K562 (cell line): ENCODE results near the gene PRR29. TPM values are rescaled to one million over a fixed set of nuclear protein-coding genes. Genes with fewer than 3 reads are reported as not detected.

ENCODE experiments used
- ATAC-seq: fragments of 200-7000 bp; cut with Tn5 transposase; 3 replicates; pipeline ENCODE4 v1.9.1; 2020; ENCODE audit warnings: moderate library complexity
- BruUV-seq: library from RNA; stranded (reverse); fragments of 400-500 nt; replicated peaks from 2 replicates; lab custom pipeline; 2021; lab: Mats Ljungman, UMichigan
- CTCF ChIA-PET: fragments of 300-600 bp; formaldehyde crosslinking; extraction: SDS; loops from one replicate; lab custom pipeline; 2021; ENCODE audit warnings: low intra/inter-chr PET ratio; lab: Yijun Ruan, JAX
- POLR2A ChIA-PET: fragments of 300-600, 350-650 bp; sonication (Branson Sonifier 250); formaldehyde crosslinking; extraction: SDS; loops from one replicate; lab custom pipeline; 2021; ENCODE audit warnings: antibody characterized with exemption, inconsistent platforms; lab: Yijun Ruan, JAX
- DNase-seq, 4 experiments: peaks; one replicate each; pipeline versions ENCODE4 v3.0.0 to v3.0.0-alpha.2; 2011 to 2018; ENCODE audit warnings: low spot score in 3 of 4, mixed read lengths in 3 of 4; ENCODE audit errors: extremely low read depth in 1 of 4
- FAIRE-seq: peaks from 2 replicates; lab custom pipeline; 2011; peaks lifted over from hg19 to GRCh38; lab: Jason Lieb, UNC
- H2AFZ ChIP-seq: 2 replicates; pipeline ENCODE4 v1.6.0; 2011; ENCODE audit warnings: low read depth, low read length, control low read depth, inconsistent platforms
- H3K27ac ChIP-seq: fragments of 200-600 bp; 3 replicates; pipeline ENCODE4 v1.8.0; 2011; ENCODE audit warnings: low read depth, mild to moderate bottlenecking, control low read depth, inconsistent platforms, low read length, moderate library complexity, mixed read lengths; ENCODE audit errors: extremely low read depth
- H3K27me3 ChIP-seq, 2 experiments: fragments of 300-600 bp in 1 of 2; 2 replicates in 1 of 2; 3 replicates in 1 of 2; pipeline versions ENCODE4 v1.6.0 to v1.8.0; 2011; ENCODE audit warnings: inconsistent platforms in 2 of 2, low read length in 2 of 2, mild to moderate bottlenecking in 1 of 2, mixed read lengths in 1 of 2, moderate library complexity in 1 of 2; ENCODE audit not compliant: control insufficient read depth in 2 of 2, insufficient read depth in 2 of 2
- H3K36me3 ChIP-seq: fragments of 300-600 bp; 3 replicates; pipeline ENCODE4 v1.8.0; 2011; ENCODE audit warnings: mild to moderate bottlenecking, low read length, inconsistent platforms; ENCODE audit not compliant: control insufficient read depth, insufficient read depth
- H3K4me1 ChIP-seq, 2 experiments: fragments of 200-600 bp in 1 of 2; replicated peaks in 1 of 2; 2 replicates in 1 of 2; 3 replicates in 1 of 2; pipeline versions ENCODE4 v1.5.1 to v1.8.0; 2011; ENCODE audit warnings: inconsistent platforms in 2 of 2, low read length in 2 of 2, mild to moderate bottlenecking in 1 of 2, mixed read lengths in 1 of 2, moderate library complexity in 1 of 2; ENCODE audit not compliant: control insufficient read depth in 2 of 2, insufficient read depth in 2 of 2
- H3K4me2 ChIP-seq: 2 replicates; pipeline ENCODE4 v1.6.1; 2011; ENCODE audit warnings: low read length, control low read depth, inconsistent platforms, mixed read lengths; ENCODE audit not compliant: insufficient read depth
- H3K4me3 ChIP-seq: fragments of 200-600 bp; sonication (generic), shearing (Covaris generic); 2 replicates; pipeline ENCODE4 v1.5.1; 2016; ENCODE audit warnings: control low read depth, inconsistent platforms
- H3K79me2 ChIP-seq: fragments of 200-600 bp; 3 replicates; pipeline ENCODE4 v1.8.0; 2011; ENCODE audit warnings: low read length, inconsistent platforms; ENCODE audit not compliant: control insufficient read depth, insufficient read depth
- H3K9ac ChIP-seq, 2 experiments: 2 replicates each; pipeline versions ENCODE4 v1.6.0 to v1.6.1; 2011; ENCODE audit warnings: low read depth in 2 of 2, low read length in 2 of 2, control low read depth in 1 of 2, inconsistent platforms in 1 of 2, mild to moderate bottlenecking in 1 of 2, mixed read lengths in 1 of 2; ENCODE audit not compliant: insufficient read depth in 1 of 2
- H3K9me1 ChIP-seq: one replicate; pipeline ENCODE4 v1.6.0; 2011; ENCODE audit warnings: inconsistent platforms, mild to moderate bottlenecking, low read length, moderate library complexity; ENCODE audit not compliant: control insufficient read depth, insufficient read depth
- H3K9me3 ChIP-seq: replicated peaks from 2 replicates; pipeline ENCODE4 v1.5.1; 2011; ENCODE audit warnings: low read depth, low read length, inconsistent platforms; ENCODE audit not compliant: control insufficient read depth, insufficient read depth
- H4K20me1 ChIP-seq: replicated peaks from 2 replicates; pipeline ENCODE4 v1.6.1; 2011; ENCODE audit warnings: low read length, inconsistent platforms, mixed read lengths; ENCODE audit not compliant: control insufficient read depth, insufficient read depth
- IRF2 ChIP-seq: sonication (generic); formaldehyde crosslinking; IDR thresholded peaks from 2 replicates; pipeline ENCODE4 v1.8.1; 2022; ENCODE audit warnings: mild to moderate bottlenecking, missing genetic modification reagents
- JUNB ChIP-seq: fragments of 450-650 bp; formaldehyde crosslinking; conservative IDR thresholded peaks from 2 replicates; pipeline ENCODE4 v1.4.0; 2020; ENCODE audit warnings: mild to moderate bottlenecking
- KDM4B ChIP-seq, 2 experiments: fragments of 450-650 bp in 1 of 2; sonication (generic) in 1 of 2; IDR thresholded peaks; 2 replicates each; pipeline ENCODE4 v1.6.1; 2016 to 2017; ENCODE audit warnings: borderline replicate concordance in 2 of 2, antibody characterized with exemption in 1 of 2, low read depth in 1 of 2, mild to moderate bottlenecking in 1 of 2
- KLF13 ChIP-seq: fragments of 450-650 bp; IDR thresholded peaks from 2 replicates; pipeline ENCODE4 v1.6.1; 2016; ENCODE audit warnings: missing genetic modification characterization, low read depth, mild to moderate bottlenecking, missing compliant biosample characterization, moderate library complexity, borderline replicate concordance
- MEF2A ChIP-seq: IDR thresholded peaks from 2 replicates; pipeline ENCODE4 v1.6.1; 2011; ENCODE audit warnings: low read depth, mild to moderate bottlenecking, low read length, moderate library complexity; ENCODE audit not compliant: control insufficient read depth
- MYNN ChIP-seq, 2 experiments: sonication (generic); formaldehyde crosslinking in 1 of 2; IDR thresholded peaks; 2 replicates each; pipeline versions ENCODE4 v1.5.0 to v1.6.1; 2016 to 2020; ENCODE audit warnings: antibody characterized with exemption in 1 of 2, missing genetic modification reagents in 1 of 2
- YY1 ChIP-seq, 3 experiments: IDR thresholded peaks; 2 replicates each; pipeline ENCODE4 v1.6.1; 2011; ENCODE audit warnings: low read length in 2 of 3, mild to moderate bottlenecking in 2 of 3, moderate library complexity in 2 of 3, borderline replicate concordance in 1 of 3, control low read depth in 1 of 3, low read depth in 1 of 3; ENCODE audit not compliant: insufficient read depth in 3 of 3, insufficient replicate concordance in 2 of 3, control insufficient read depth in 1 of 3, insufficient read length in 1 of 3; ENCODE audit errors: extremely low read depth in 1 of 3
- WGBS: fragments of 100-300 bp; shearing (Covaris generic); methylation state at CpG from one replicate; pipeline ENCODE4 v1.1.6; 2016; ENCODE audit warnings: low coverage, mixed read lengths; ENCODE audit not compliant: insufficient coverage; ENCODE audit errors: missing lambda C conversion rate; 5-methylcytosine and 5-hydroxymethylcytosine counted together
- in situ Hi-C: fragments of 300-500 bp; cut with MboI; formaldehyde crosslinking; loops from 4 replicates; pipeline ENCODE4 v1.15.0; 2018; ENCODE audit warnings: inconsistent platforms, mixed read lengths
- intact Hi-C: fragments of 100-400 bp; cut with micrococcal nuclease; formaldehyde crosslinking; loops from 2 replicates; pipeline ENCODE4 v1.14.2; 2022
- polyA plus RNA-seq, 8 experiments: library from polyadenylated mRNA; depleted of rRNA in 4 of 8; stranded (reverse) in 5 of 8; unstranded in 3 of 8; fragments of >200 nt; fragmentation: Nextera tagmentation in 2 of 8; fragmentation: Illumina TruSeq in 1 of 8; extraction: Ambion mirVana in 2 of 8; extraction: Trizol in 1 of 8; gene quantifications; 2 replicates each; pipeline versions ENCODE4 v1.2.1 to v1.2.3, GENCODE V29; 2011 to 2014; ENCODE audit warnings: inconsistent platforms in 1 of 8, missing spikeins in 1 of 8
- total RNA-seq, 7 experiments: library from RNA; depleted of rRNA in 6 of 7; stranded (reverse); fragments of >200 nt in 6 of 7; fragmentation: Illumina TruSeq in 2 of 7; extraction: Trizol in 2 of 7; gene quantifications; 2 replicates each; pipeline versions ENCODE4 v1.2.1 to v1.2.3, GENCODE V29; 2011 to 2021; ENCODE audit warnings: low replicate concordance in 1 of 7
- TF ChIP-seq, protein P1 (sequence below): fragments of 250-450 bp; sonication (Bioruptor Pico); IDR thresholded peaks from 2 replicates; pipeline ENCODE4 v1.5.0; 2021; ENCODE audit warnings: mild to moderate bottlenecking, borderline replicate concordance
- TF ChIP-seq, protein P2 (sequence below): sonication (generic); formaldehyde crosslinking; IDR thresholded peaks from 2 replicates; pipeline ENCODE4 v1.8.0; 2022; ENCODE audit warnings: mild to moderate bottlenecking, missing genetic modification reagents
- TF ChIP-seq, protein P3 (sequence below): sonication (generic); formaldehyde crosslinking; IDR thresholded peaks from 2 replicates; pipeline ENCODE4 v1.8.1; 2023; ENCODE audit warnings: mild to moderate bottlenecking, missing genetic modification reagents
- TF ChIP-seq, protein P4 (sequence below): fragments of 250-450 bp; sonication (Bioruptor Pico); IDR thresholded peaks from 2 replicates; pipeline ENCODE4 v1.4.0; 2020
- TF ChIP-seq, protein P5 (sequence below): fragments of 200-800 bp; sonication (Bioruptor generic); IDR thresholded peaks from 2 replicates; pipeline ENCODE4 v1.6.1; 2017; ENCODE audit warnings: missing genetic modification characterization, missing compliant biosample characterization

The PRR29 gene
- total and polyA plus RNA-seq, 9 of the 15 experiments (the other 6 are each of a cell fraction or from before 2014, with no cell fraction given), result 0.08 to 0.58 (median 0.15) TPM; not detected in 5

DNA sequence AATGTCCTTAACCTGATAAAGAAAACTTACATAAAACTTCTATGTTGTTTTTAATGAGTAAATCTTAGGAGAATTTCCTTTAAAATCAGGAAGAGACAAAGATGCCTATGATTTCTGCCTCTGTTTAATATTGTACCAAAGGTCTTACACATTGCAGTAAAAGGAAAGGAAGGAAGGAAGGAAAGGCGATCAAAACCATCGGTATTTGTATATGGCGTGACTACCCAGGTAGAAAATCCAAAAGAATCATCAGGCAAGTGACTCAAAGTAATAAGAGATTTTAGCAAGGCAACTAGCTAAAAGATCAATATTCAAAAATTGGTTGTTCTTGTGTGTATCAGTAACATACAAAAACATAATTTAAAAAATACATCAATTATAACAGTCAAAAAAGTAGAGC is 18.8 kb downstream of the PRR29 start:
- no peak overlapping the region for H3K4me2 ChIP-seq
- no TSS peak for BruUV-seq
- H3K4me3 ChIP-seq, result no peak overlapping the region
- TF ChIP-seq KLF13 (tag) (no peak), JUNB (no peak), IRF2 (CRISPR knock-in tag) (no peak), YY1 (IDR thresholded peaks at IDR 0.05; ENCODE audit: borderline replicate concordance in 1 of 3, control insufficient read depth in 1 of 3, extremely low read depth in 1 of 3, insufficient read depth in 3 of 3, insufficient read length in 1 of 3, insufficient replicate concordance in 2 of 3, low read depth in 1 of 3, low read length in 2 of 3) (no peak), MEF2A (no peak), KDM4B (IDR thresholded peaks at IDR 0.05; ENCODE audit: borderline replicate concordance in 2 of 2, low read depth in 1 of 2) (no peak), MYNN (IDR thresholded peaks at IDR 0.05) (no peak), MYNN (CRISPR knock-in tag; IDR thresholded peaks at IDR 0.05) (no peak)
- TF ChIP-seq, protein P1, sequence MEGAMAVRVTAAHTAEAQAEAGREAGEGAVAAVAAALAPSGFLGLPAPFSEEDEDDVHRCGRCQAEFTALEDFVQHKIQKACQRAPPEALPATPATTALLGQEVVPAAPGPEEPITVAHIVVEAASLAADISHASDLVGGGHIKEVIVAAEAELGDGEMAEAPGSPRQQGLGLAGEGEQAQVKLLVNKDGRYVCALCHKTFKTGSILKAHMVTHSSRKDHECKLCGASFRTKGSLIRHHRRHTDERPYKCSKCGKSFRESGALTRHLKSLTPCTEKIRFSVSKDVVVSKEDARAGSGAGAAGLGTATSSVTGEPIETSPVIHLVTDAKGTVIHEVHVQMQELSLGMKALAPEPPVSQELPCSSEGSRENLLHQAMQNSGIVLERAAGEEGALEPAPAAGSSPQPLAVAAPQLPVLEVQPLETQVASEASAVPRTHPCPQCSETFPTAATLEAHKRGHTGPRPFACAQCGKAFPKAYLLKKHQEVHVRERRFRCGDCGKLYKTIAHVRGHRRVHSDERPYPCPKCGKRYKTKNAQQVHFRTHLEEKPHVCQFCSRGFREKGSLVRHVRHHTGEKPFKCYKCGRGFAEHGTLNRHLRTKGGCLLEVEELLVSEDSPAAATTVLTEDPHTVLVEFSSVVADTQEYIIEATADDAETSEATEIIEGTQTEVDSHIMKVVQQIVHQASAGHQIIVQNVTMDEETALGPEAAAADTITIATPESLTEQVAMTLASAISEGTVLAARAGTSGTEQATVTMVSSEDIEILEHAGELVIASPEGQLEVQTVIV (CRISPR knock-in tag), result no peak
- TF ChIP-seq, protein P2, sequence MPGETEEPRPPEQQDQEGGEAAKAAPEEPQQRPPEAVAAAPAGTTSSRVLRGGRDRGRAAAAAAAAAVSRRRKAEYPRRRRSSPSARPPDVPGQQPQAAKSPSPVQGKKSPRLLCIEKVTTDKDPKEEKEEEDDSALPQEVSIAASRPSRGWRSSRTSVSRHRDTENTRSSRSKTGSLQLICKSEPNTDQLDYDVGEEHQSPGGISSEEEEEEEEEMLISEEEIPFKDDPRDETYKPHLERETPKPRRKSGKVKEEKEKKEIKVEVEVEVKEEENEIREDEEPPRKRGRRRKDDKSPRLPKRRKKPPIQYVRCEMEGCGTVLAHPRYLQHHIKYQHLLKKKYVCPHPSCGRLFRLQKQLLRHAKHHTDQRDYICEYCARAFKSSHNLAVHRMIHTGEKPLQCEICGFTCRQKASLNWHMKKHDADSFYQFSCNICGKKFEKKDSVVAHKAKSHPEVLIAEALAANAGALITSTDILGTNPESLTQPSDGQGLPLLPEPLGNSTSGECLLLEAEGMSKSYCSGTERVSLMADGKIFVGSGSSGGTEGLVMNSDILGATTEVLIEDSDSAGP (CRISPR knock-in tag), result no peak
- TF ChIP-seq, protein P3, sequence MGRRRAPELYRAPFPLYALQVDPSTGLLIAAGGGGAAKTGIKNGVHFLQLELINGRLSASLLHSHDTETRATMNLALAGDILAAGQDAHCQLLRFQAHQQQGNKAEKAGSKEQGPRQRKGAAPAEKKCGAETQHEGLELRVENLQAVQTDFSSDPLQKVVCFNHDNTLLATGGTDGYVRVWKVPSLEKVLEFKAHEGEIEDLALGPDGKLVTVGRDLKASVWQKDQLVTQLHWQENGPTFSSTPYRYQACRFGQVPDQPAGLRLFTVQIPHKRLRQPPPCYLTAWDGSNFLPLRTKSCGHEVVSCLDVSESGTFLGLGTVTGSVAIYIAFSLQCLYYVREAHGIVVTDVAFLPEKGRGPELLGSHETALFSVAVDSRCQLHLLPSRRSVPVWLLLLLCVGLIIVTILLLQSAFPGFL, result no peak
- TF ChIP-seq, protein P4, sequence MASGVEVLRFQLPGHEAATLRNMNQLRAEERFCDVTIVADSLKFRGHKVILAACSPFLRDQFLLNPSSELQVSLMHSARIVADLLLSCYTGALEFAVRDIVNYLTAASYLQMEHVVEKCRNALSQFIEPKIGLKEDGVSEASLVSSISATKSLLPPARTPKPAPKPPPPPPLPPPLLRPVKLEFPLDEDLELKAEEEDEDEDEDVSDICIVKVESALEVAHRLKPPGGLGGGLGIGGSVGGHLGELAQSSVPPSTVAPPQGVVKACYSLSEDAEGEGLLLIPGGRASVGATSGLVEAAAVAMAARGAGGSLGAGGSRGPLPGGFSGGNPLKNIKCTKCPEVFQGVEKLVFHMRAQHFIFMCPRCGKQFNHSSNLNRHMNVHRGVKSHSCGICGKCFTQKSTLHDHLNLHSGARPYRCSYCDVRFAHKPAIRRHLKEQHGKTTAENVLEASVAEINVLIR (CRISPR knock-in tag), result no peak
- TF ChIP-seq, protein P5, sequence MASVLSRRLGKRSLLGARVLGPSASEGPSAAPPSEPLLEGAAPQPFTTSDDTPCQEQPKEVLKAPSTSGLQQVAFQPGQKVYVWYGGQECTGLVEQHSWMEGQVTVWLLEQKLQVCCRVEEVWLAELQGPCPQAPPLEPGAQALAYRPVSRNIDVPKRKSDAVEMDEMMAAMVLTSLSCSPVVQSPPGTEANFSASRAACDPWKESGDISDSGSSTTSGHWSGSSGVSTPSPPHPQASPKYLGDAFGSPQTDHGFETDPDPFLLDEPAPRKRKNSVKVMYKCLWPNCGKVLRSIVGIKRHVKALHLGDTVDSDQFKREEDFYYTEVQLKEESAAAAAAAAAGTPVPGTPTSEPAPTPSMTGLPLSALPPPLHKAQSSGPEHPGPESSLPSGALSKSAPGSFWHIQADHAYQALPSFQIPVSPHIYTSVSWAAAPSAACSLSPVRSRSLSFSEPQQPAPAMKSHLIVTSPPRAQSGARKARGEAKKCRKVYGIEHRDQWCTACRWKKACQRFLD (CRISPR knock-in tag), result no peak

More for the DNA sequence above, 18.8 kb downstream of the PRR29 start:
- Histone ChIP-seq H3K9me3 (no peaks in the 10 kb centered on the region), H2AFZ (peak overlapping the region; percentile 83), H3K27me3 (no peaks in the 10 kb centered on the region), H3K79me2 (no peaks in the 10 kb centered on the region), H4K20me1 (no peaks in the 10 kb centered on the region), H3K36me3 (no peaks in the 10 kb centered on the region), H3K9ac (no peak overlapping the region), H3K27ac (no peak overlapping the region), H3K9me1 (no peaks in the 10 kb centered on the region), H3K4me1 (peaks cover 2 to 4% of the 10 kb centered on the region in 2 experiments; a peak in 3 of 5 replicates)
- FAIRE-seq (no peak), ATAC-seq (no peak), DNase-seq (no peak)
- WGBS, result 92% methylated on average over 3 of the region's 3 CpGs
- ChIA-PET CTCF (interaction anchor here (0.6 kb wide), 1 partner anchor 71 kb away, joined by 3 read pairs; no protein-coding TSS in a partner anchor), POLR2A (interaction anchor here (1.0 to 1.3 kb wide), 2 partner anchors 10 to 14 kb away, joined by 3 to 4 read pairs; no protein-coding TSS in a partner anchor)
- intact Hi-C loops, result no loop called here
- in situ Hi-C loops, result no loop called here
